Stimulated activated effector memory CD8-positive, alpha-beta T cell treated with anti-CD3 and anti-CD28 coated beads, Interleukin-12 subunit alpha, Interleukin-12 subunit beta, amount 100 ng/mL, for 72 hours (primary cell): ENCODE results near the gene COL25A1.

ENCODE experiments used
- ATAC-seq: fragments of 150-1000 bp; cut with Tn5 transposase; 2 replicates; pipeline ENCODE4 v1.10.0; 2021
- DNase-seq, 2 donors: peaks; one replicate each; pipeline ENCODE4 v3.0.0; 2021 to 2022; ENCODE audit warnings: low spot score in 2 of 2
- H3K27ac Mint-ChIP-seq: one replicate; pipeline ENCODE4 v1.8.0; 2022; ENCODE audit warnings: mild to moderate bottlenecking, mixed read lengths
- H3K36me3 Mint-ChIP-seq: one replicate; pipeline ENCODE4 v1.8.0; 2022; ENCODE audit warnings: mild to moderate bottlenecking, mixed read lengths
- H3K4me1 Mint-ChIP-seq: one replicate; pipeline ENCODE4 v1.8.0; 2022; ENCODE audit warnings: mixed read lengths
- H3K4me3 Mint-ChIP-seq: one replicate; pipeline ENCODE4 v1.8.0; 2022; ENCODE audit warnings: mild to moderate bottlenecking, mixed read lengths
- H3K9me3 Mint-ChIP-seq: one replicate; pipeline ENCODE4 v1.8.0; 2022; ENCODE audit warnings: mixed read lengths

The COL25A1 gene

GRCh38 chr4:108786351-108786750, 516.1 kb downstream of the COL25A1 start:
- H3K9me3 Mint-ChIP-seq, result no peaks in the 10 kb centered on the region
- no peak overlapping the region for H3K4me3 Mint-ChIP-seq
- H3K4me1 Mint-ChIP-seq, result no peaks in the 10 kb centered on the region
- no peak overlapping the region for H3K27ac Mint-ChIP-seq
- DNase-seq (no peak), ATAC-seq (no peak)
- no peaks in the 10 kb centered on the region for H3K36me3 Mint-ChIP-seq

DNA sequence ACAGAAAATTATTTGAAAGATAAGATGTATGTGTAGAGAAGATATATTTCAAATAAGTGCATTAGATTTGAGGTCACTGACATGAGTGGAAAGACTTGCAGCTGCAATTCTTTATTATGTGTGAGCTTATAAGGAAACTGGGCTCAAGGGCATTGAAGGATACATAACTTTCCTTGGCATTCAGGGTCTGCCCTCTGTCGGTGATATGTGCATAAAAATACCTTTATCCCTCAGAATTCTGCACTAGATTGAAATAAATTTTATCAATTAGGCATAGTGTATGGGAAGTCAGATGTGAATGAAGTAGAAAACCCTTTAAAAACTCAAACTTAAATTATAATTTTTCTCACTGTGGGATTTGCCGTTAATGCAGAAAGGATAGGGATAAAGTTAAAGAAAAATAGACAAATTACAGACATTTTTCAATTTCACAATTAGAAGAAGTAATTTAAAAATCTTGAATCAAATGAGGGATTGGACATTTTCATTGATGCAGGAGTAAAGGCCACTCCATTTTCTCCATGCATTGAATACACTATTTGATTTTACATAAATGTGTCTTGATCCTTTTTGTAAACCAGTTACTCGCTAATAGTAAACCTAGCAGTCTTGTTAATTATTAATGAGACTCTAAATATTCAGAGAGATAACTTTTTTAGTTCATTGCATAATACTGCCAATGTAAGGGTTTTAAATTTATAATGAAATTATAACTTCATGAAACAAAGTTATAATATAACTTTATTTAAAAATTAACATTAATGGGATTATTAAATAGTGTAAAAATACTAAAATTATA, 518.6 kb downstream of the COL25A1 start:
- no peak for ATAC-seq
- H3K36me3 Mint-ChIP-seq, result no peaks in the 10 kb centered on the region
- H3K27ac Mint-ChIP-seq, result no peak overlapping the region
- no peak overlapping the region for H3K4me3 Mint-ChIP-seq
- H3K9me3 Mint-ChIP-seq, result no peaks in the 10 kb centered on the region
- no peaks in the 10 kb centered on the region for H3K4me1 Mint-ChIP-seq
- no peak for DNase-seq

GRCh38 chr4:108779958-108780357, 522.5 kb downstream of the COL25A1 start:
- H3K4me3 Mint-ChIP-seq, result no peak overlapping the region
- H3K36me3 Mint-ChIP-seq, result no peaks in the 10 kb centered on the region
- no peak for DNase-seq
- no peak for ATAC-seq
- H3K4me1 Mint-ChIP-seq, result no peaks in the 10 kb centered on the region
- H3K9me3 Mint-ChIP-seq, result no peaks in the 10 kb centered on the region
- H3K27ac Mint-ChIP-seq, result no peak overlapping the region

DNA sequence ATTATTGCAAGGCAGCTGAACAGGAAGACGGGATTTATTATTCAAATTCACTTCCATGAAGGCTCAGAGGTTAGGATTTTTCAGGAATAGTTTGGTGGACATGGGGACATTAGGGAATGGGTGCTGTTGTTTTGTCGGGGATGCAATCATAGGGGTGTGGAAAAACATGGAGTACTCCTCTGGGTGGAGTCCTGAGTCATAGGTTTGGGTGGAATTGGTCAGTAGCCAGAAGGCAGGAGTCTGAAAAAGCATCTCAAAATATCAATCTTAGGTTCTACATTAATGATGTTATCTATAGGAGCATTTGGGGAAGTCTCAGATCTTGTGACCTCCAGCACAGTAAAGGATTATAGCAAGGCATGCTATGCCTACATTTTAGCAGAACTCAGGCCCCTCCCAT, 525.1 kb downstream of the COL25A1 start:
- H3K27ac Mint-ChIP-seq, result no peak overlapping the region
- no peak overlapping the region for H3K4me3 Mint-ChIP-seq
- no peaks in the 10 kb centered on the region for H3K4me1 Mint-ChIP-seq
- ATAC-seq, result no peak
- H3K36me3 Mint-ChIP-seq, result no peaks in the 10 kb centered on the region
- DNase-seq, result no peak
- no peaks in the 10 kb centered on the region for H3K9me3 Mint-ChIP-seq

- DNase-seq (no peak), ATAC-seq (no peak)
- no peak overlapping the region for H3K4me3 Mint-ChIP-seq
- H3K27ac Mint-ChIP-seq, result no peak overlapping the region
- no peaks in the 10 kb centered on the region for H3K4me1 Mint-ChIP-seq
- no peaks in the 10 kb centered on the region for H3K36me3 Mint-ChIP-seq
- H3K9me3 Mint-ChIP-seq, result no peaks in the 10 kb centered on the region
These were observed 526.5 kb downstream of the COL25A1 start for GRCh38 chr4:108775921-108776320.

GRCh38 chr4:108774809-108775530, 527.5 kb downstream of the COL25A1 start:
- DNase-seq (no peak), ATAC-seq (no peak)
- Mint-ChIP-seq H3K9me3 (no peaks in the 10 kb centered on the region), H3K4me3 (no peak overlapping the region), H3K4me1 (no peaks in the 10 kb centered on the region), H3K36me3 (no peaks in the 10 kb centered on the region), H3K27ac (no peak overlapping the region)

GRCh38 chr4:108772402-108772801, 530.1 kb downstream of the COL25A1 start:
- Mint-ChIP-seq H3K27ac (no peak overlapping the region), H3K36me3 (no peaks in the 10 kb centered on the region), H3K4me1 (no peaks in the 10 kb centered on the region), H3K9me3 (no peaks in the 10 kb centered on the region), H3K4me3 (no peak overlapping the region)
- DNase-seq, result no peak
- no peak for ATAC-seq

- no peak for ATAC-seq
- H3K36me3 Mint-ChIP-seq, result no peaks in the 10 kb centered on the region
- H3K9me3 Mint-ChIP-seq, result no peaks in the 10 kb centered on the region
- H3K4me3 Mint-ChIP-seq, result no peak overlapping the region
- peaks cover 16% of the 10 kb centered on the region for H3K4me1 Mint-ChIP-seq
- no peak overlapping the region for H3K27ac Mint-ChIP-seq
- no peak for DNase-seq
These were observed 536.4 kb downstream of the COL25A1 start for GRCh38 chr4:108766058-108766457.

GRCh38 chr4:108763986-108764385, 538.5 kb downstream of the COL25A1 start:
- H3K4me3 Mint-ChIP-seq, result no peak overlapping the region
- H3K9me3 Mint-ChIP-seq, result no peaks in the 10 kb centered on the region
- ATAC-seq (no peak), DNase-seq (no peak)
- peaks cover 16% of the 10 kb centered on the region for H3K4me1 Mint-ChIP-seq
- no peak overlapping the region for H3K27ac Mint-ChIP-seq
- no peaks in the 10 kb centered on the region for H3K36me3 Mint-ChIP-seq

DNA sequence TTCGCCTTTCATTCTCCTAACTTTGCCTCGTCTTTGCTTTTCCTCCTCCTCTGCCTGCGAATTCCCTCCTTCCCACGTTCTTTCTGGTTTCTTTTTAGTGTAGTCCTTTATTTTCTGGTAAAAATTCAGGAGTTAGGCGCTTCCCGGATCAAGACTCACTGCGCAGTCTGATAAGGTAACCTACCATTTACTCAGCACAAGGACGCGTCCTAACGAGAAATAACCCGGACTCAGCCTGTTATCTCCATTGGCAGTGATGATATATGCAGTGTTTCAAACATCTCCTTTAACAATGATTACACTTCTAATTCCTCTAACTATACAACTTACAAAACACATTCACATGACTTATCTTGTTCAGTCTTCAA, 539.2 kb downstream of the COL25A1 start:
- no peak for DNase-seq
- ATAC-seq, result no peak
- Mint-ChIP-seq H3K36me3 (no peaks in the 10 kb centered on the region), H3K27ac (no peak overlapping the region), H3K9me3 (no peaks in the 10 kb centered on the region), H3K4me3 (peak overlapping the region; percentile 67), H3K4me1 (peaks cover 16% of the 10 kb centered on the region)

DNA sequence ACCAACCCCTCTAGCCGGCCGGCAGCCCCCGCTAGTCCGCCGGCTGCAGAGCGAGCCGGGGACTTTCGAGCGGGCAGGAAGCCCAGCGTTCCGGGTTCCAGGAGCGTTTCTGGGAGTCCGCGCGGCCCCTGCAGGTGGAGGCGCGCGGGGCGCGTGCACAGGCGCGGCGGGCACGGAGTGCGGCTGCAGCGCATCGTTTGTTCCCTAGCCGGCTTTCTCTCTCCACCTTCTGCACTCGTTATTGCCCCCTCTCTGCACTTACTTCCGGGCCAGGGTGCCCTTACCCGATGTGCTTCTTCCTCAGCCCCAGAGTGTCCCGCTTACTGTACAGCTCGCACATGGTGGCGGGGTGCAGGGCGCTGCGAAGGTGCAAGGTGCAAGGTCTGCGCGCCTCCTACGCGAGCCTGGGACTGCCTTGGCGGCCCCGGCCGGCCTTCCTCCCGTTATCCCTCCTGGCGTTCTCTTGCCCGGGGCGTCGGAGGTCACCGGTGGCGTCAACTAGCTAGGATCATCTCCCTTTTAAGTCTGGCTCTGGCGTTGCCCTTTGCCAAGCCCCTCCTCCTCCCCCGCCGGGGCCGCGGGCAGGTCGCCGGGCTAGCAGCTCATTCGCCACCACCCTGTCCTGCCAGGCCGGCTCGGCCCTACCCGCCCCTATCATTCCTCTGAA, 539.8 kb downstream of the COL25A1 start, which contains the start of gene ETNPPL:
Gene ETNPPL (minus strand): TSS at position 495 of the 667 bp plus-strand sequence. CDS start 155 bp downstream, at position 340.
- DNase-seq, result peak; percentile 3 to 51
- ATAC-seq, result peak; percentile 70
- Mint-ChIP-seq H3K36me3 (no peaks in the 10 kb centered on the region), H3K27ac (no peak within 1 kb of the TSS), H3K4me3 (peak within 1 kb of the TSS; percentile 67), H3K4me1 (peaks cover 16% of the 10 kb centered on the region), H3K9me3 (no peaks in the 10 kb centered on the region)
